GM19025 (cell line): ENCODE measurements around the gene MRPS5.

Source experiments
- ATAC-seq: cut with Tn5 transposase; IDR thresholded peaks from one replicate; pipeline ENCODE4 v1.9.1; 2021; ENCODE audit warnings: mild to moderate bottlenecking, low read depth, moderate library complexity; ENCODE audit not compliant: unreplicated experiment

MRPS5 gene

GRCh38 chr2:95061601-95062183, 59.9 kb downstream of the MRPS5 start:
- no peak for ATAC-seq

- no peak for ATAC-seq
Observed at GRCh38 chr2:95061119-95061512, 60.5 kb downstream of the MRPS5 start.

- ATAC-seq, result no peak
Observed at GRCh38 chr2:95060446-95061118, 61.0 kb downstream of the MRPS5 start.

GRCh38 chr2:95059656-95060370, 61.8 kb downstream of the MRPS5 start:
- ATAC-seq, result no peak

- no peak for ATAC-seq
Observed at GRCh38 chr2:95058989-95059641, 62.5 kb downstream of the MRPS5 start.

GRCh38 chr2:95058466-95058988, 63.1 kb downstream of the MRPS5 start:
- ATAC-seq, result no peak

GRCh38 chr2:95057535-95058370, 63.9 kb downstream of the MRPS5 start:
- ATAC-seq, result no peak

GRCh38 chr2:95056461-95057459, 64.8 kb downstream of the MRPS5 start:
- no peak for ATAC-seq

- no peak for ATAC-seq
Observed at GRCh38 chr2:95056044-95056443, 65.6 kb downstream of the MRPS5 start.

GRCh38 chr2:95055262-95055661, 66.3 kb downstream of the MRPS5 start:
- no peak for ATAC-seq

GRCh38 chr2:95054016-95054415, 67.6 kb downstream of the MRPS5 start:
- no peak for ATAC-seq

- no peak for ATAC-seq
Observed at GRCh38 chr2:95053543-95053942, 68.1 kb downstream of the MRPS5 start.

GRCh38 chr2:95052804-95053479, 68.7 kb downstream of the MRPS5 start:
- ATAC-seq, result no peak

GRCh38 chr2:95052307-95052706, 69.3 kb downstream of the MRPS5 start:
- no peak for ATAC-seq

GRCh38 chr2:95051626-95052025, 70.0 kb downstream of the MRPS5 start:
- ATAC-seq, result no peak

- no peak for ATAC-seq
Observed at GRCh38 chr2:95050385-95051300, 71.0 kb downstream of the MRPS5 start.

GRCh38 chr2:95049961-95050360, 71.6 kb downstream of the MRPS5 start:
- no peak for ATAC-seq

- ATAC-seq, result no peak
Observed at GRCh38 chr2:95049683-95049955, 72.0 kb downstream of the MRPS5 start.
